ENCODE results near the gene ZNHIT2. TPM values are rescaled to one million over a fixed set of nuclear protein-coding genes. Genes with fewer than 3 reads are reported as not detected.

The ZNHIT2 gene
- total RNA-seq, 1 experiment from 2014 or later: 27.1 TPM

GRCh38 chr11:65132988-65133700 is 15.6 kb upstream of the ZNHIT2 start:
- ChIA-PET POLR2A (no interaction called here), CTCF (no interaction called here)
- no peaks in the 10 kb centered on the region for H3K27me3 ChIP-seq (ENCODE audit: control insufficient read depth, insufficient read depth, low read length)
- no peak for ATAC-seq
- peak overlapping the region; percentile 99 for H3K27ac ChIP-seq (ENCODE audit: low read length)
- peak overlapping the region; percentile 91 to 96 for H3K4me3 ChIP-seq (ENCODE audit: low read depth in 2 of 2, low read length in 2 of 2)
- H3K9me3 ChIP-seq (ENCODE audit: control insufficient read depth, insufficient read depth, low read depth, low read length): no peaks in the 10 kb centered on the region
- TSS peak; percentile 71 for BruUV-seq (replicated peaks)
- in situ Hi-C loops (cut with HindIII; ENCODE audit: low pct_unique_long_range_greater_than_20kb, low sequenced_read_pairs): no loop called here
- H3K36me3 ChIP-seq (ENCODE audit: control insufficient read depth, insufficient read depth, low read length): peaks cover 9% of the 10 kb centered on the region; the same call in 1 of the 2 replicates
- H3K4me1 ChIP-seq (ENCODE audit: control insufficient read depth, insufficient read depth, low read length): peaks cover 16% of the 10 kb centered on the region
- TF ChIP-seq POLR2AphosphoS5 (IDR thresholded peaks at IDR 0.05; ENCODE audit: low read depth, low read length) (no peak), TCF7L2 (IDR thresholded peaks at IDR 0.05; ENCODE audit: low read depth, low read length) (no peak), REST (IDR thresholded peaks at IDR 0.05; ENCODE audit: insufficient read depth in 1 of 2, low read depth in 2 of 2, low read length in 1 of 2) (no peak)
- no peak for DNase-seq (ENCODE audit: low read depth, low spot score)
- intact Hi-C loops (cut with micrococcal nuclease; ENCODE audit: unreplicated experiment): loop anchor here (10.0 kb wide), 1 partner anchor 52 kb away; the partner anchor contains the start of gene CAPN1

- H3K9me3 ChIP-seq (ENCODE audit: control insufficient read depth, insufficient read depth, low read depth, low read length): no peaks in the 10 kb centered on the region
- H3K4me1 ChIP-seq (ENCODE audit: control insufficient read depth, insufficient read depth, low read length): peaks cover 16% of the 10 kb centered on the region
- BruUV-seq (replicated peaks): no TSS peak
- CTCF ChIA-PET: interaction anchor here (0.6 kb wide), 1 partner anchor 17 kb away, joined by 3 read pairs; no protein-coding TSS in a partner anchor
- no peak overlapping the region; the same call in 1 of the 2 replicates for H3K27ac ChIP-seq (ENCODE audit: low read length)
- POLR2A ChIA-PET: no interaction called here
- DNase-seq (ENCODE audit: low read depth, low spot score): no peak
- no peak for ATAC-seq
- H3K4me3 ChIP-seq (ENCODE audit: low read depth in 2 of 2, low read length in 2 of 2): peak overlapping the region in 1 of 2 experiments; percentile 96; a peak in 1 of 4 replicates
- peaks cover 9% of the 10 kb centered on the region; the same call in 1 of the 2 replicates for H3K36me3 ChIP-seq (ENCODE audit: control insufficient read depth, insufficient read depth, low read length)
- intact Hi-C loops (cut with micrococcal nuclease; ENCODE audit: unreplicated experiment): loop anchor here (10.0 kb wide), 1 partner anchor 52 kb away; the partner anchor contains the start of gene CAPN1
- in situ Hi-C loops (cut with HindIII; ENCODE audit: low pct_unique_long_range_greater_than_20kb, low sequenced_read_pairs): no loop called here
- no peaks in the 10 kb centered on the region for H3K27me3 ChIP-seq (ENCODE audit: control insufficient read depth, insufficient read depth, low read length)
- TF ChIP-seq POLR2AphosphoS5 (IDR thresholded peaks at IDR 0.05; ENCODE audit: low read depth, low read length) (no peak), SIN3A (IDR thresholded peaks at IDR 0.05; ENCODE audit: borderline replicate concordance, insufficient read depth, low read depth, low read length) (no peak), CTCF (IDR thresholded peaks at IDR 0.05) (no peak), REST (IDR thresholded peaks at IDR 0.05; ENCODE audit: insufficient read depth in 1 of 2, low read depth in 2 of 2, low read length in 1 of 2) (no peak)
Measured at GRCh38 chr11:65132238-65132987, 14.9 kb upstream of the ZNHIT2 start.

Data from Panc1 (cell line).